NCI-H524 treated with DMSO at 0.1 percent for 48 hours (cell line): ENCODE measurements around the gene ERCC1.
"Not testable (repeated sequence)": the region's sequence is repeated elsewhere in the genome, so short reads cannot be mapped to it uniquely, and the experiment has no call there.

ENCODE experiments used
- DNase-seq: peaks from one replicate; lab custom pipeline; 2025; lab: John Stamatoyannopoulos, UW

The ERCC1 gene

GRCh38 chr19:45455707-45456499, 32.2 kb upstream of the ERCC1 start:
- DNase-seq = no peak

- DNase-seq = no peak
These were observed 28.2 kb upstream of the ERCC1 start for GRCh38 chr19:45451850-45452387.

GRCh38 chr19:45451131-45451849, 27.6 kb upstream of the ERCC1 start:
- DNase-seq = no peak

GRCh38 chr19:45450012-45450333, 26.3 kb upstream of the ERCC1 start:
- DNase-seq = no peak

GRCh38 chr19:45448887-45449299, 25.2 kb upstream of the ERCC1 start:
- no peak for DNase-seq

- no peak for DNase-seq
These were observed 24.7 kb upstream of the ERCC1 start for GRCh38 chr19:45448425-45448756.

GRCh38 chr19:45446944-45447343, 23.2 kb upstream of the ERCC1 start:
- no peak for DNase-seq

- no peak for DNase-seq
These were observed 22.6 kb upstream of the ERCC1 start for GRCh38 chr19:45446295-45446694.

- DNase-seq = no peak
These were observed 21.4 kb upstream of the ERCC1 start for GRCh38 chr19:45445139-45445538.

GRCh38 chr19:45444318-45445041, 20.8 kb upstream of the ERCC1 start:
- no peak for DNase-seq

GRCh38 chr19:45443462-45444317, 20.0 kb upstream of the ERCC1 start:
- DNase-seq = no peak

GRCh38 chr19:45442778-45443461, 19.2 kb upstream of the ERCC1 start:
- no peak for DNase-seq

GRCh38 chr19:45442408-45442777, 18.7 kb upstream of the ERCC1 start:
- DNase-seq = no peak

- DNase-seq = no peak
These were observed 17.3 kb upstream of the ERCC1 start for GRCh38 chr19:45440873-45441654.

GRCh38 chr19:45440259-45440638, 16.5 kb upstream of the ERCC1 start:
- no peak for DNase-seq

- no peak for DNase-seq
These were observed 16.0 kb upstream of the ERCC1 start for GRCh38 chr19:45439569-45440258.

- DNase-seq = no peak
These were observed 15.5 kb upstream of the ERCC1 start for GRCh38 chr19:45439190-45439568.

GRCh38 chr19:45437328-45437727, 13.6 kb upstream of the ERCC1 start:
- DNase-seq = no peak

GRCh38 chr19:45432543-45432942, 8.8 kb upstream of the ERCC1 start:
- DNase-seq = not testable (repeated sequence)

GRCh38 chr19:45431008-45431407, 7.3 kb upstream of the ERCC1 start:
- not testable (repeated sequence) for DNase-seq
